Bronchial epithelial cell (primary cell): ENCODE data around the gene FBXO10. TPM values are rescaled to one million over a fixed set of nuclear protein-coding genes. Genes with fewer than 3 reads are reported as not detected.

ENCODE experiments used
- DNase-seq: peaks from one replicate; pipeline ENCODE4 v3.0.0-alpha.2; 2010; ENCODE audit warnings: low read depth
- FAIRE-seq: peaks from 2 replicates; lab custom pipeline; 2011; peaks lifted over from hg19 to GRCh38; lab: Jason Lieb, UNC
- H3K27me3 ChIP-seq: 2 replicates; pipeline ENCODE4 v1.5.1; 2011; ENCODE audit warnings: low read length; ENCODE audit not compliant: control insufficient read depth, insufficient read depth
- H3K36me3 ChIP-seq: 2 replicates; pipeline ENCODE4 v1.5.1; 2011; ENCODE audit warnings: low read length; ENCODE audit not compliant: control insufficient read depth, insufficient read depth
- H3K4me3 ChIP-seq: 2 replicates; pipeline ENCODE4 v1.5.1; 2011; ENCODE audit warnings: mild to moderate bottlenecking, low read depth, low read length, control low read depth
- total RNA-seq: library from RNA; depleted of rRNA; stranded (reverse); fragments of >200 nt; gene quantifications from 2 replicates; pipeline ENCODE4 v1.2.1, GENCODE V29; 2014
- TF ChIP-seq, protein P1 (sequence below): IDR thresholded peaks from 2 replicates; pipeline ENCODE4 v1.5.1; 2011; ENCODE audit warnings: mild to moderate bottlenecking, moderate library complexity, low read length, control low read depth, inconsistent platforms; ENCODE audit not compliant: insufficient read depth, severe bottlenecking

The FBXO10 gene
- total RNA-seq, 1 donor from 2014 or later: 3.7 TPM

DNA sequence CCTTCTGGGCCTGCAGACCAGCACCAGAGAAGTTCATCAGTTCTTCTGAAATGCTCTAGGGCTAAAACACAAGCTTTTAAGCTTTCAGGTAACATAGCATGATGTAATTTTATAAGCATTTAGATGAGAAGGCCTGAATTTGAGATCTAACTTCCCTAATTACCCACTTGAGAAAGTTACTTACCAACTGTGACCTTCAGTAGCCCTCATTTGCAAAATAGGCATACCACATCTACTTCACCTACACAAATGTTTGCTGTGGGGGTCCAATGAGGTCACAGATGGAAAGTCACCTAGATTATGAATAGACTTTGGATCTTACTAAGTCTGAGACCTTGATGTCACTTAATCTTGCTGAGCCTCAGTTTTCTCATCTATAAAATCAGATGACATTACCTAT lies 36.5 kb downstream of the FBXO10 start:
- TF ChIP-seq, protein P1, sequence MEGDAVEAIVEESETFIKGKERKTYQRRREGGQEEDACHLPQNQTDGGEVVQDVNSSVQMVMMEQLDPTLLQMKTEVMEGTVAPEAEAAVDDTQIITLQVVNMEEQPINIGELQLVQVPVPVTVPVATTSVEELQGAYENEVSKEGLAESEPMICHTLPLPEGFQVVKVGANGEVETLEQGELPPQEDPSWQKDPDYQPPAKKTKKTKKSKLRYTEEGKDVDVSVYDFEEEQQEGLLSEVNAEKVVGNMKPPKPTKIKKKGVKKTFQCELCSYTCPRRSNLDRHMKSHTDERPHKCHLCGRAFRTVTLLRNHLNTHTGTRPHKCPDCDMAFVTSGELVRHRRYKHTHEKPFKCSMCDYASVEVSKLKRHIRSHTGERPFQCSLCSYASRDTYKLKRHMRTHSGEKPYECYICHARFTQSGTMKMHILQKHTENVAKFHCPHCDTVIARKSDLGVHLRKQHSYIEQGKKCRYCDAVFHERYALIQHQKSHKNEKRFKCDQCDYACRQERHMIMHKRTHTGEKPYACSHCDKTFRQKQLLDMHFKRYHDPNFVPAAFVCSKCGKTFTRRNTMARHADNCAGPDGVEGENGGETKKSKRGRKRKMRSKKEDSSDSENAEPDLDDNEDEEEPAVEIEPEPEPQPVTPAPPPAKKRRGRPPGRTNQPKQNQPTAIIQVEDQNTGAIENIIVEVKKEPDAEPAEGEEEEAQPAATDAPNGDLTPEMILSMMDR: no peak
- no peak for DNase-seq
- Histone ChIP-seq H3K4me3 (no peak overlapping the region), H3K27me3 (no peaks in the 10 kb centered on the region), H3K36me3 (peaks cover 3% of the 10 kb centered on the region)
- no peak for FAIRE-seq

DNA sequence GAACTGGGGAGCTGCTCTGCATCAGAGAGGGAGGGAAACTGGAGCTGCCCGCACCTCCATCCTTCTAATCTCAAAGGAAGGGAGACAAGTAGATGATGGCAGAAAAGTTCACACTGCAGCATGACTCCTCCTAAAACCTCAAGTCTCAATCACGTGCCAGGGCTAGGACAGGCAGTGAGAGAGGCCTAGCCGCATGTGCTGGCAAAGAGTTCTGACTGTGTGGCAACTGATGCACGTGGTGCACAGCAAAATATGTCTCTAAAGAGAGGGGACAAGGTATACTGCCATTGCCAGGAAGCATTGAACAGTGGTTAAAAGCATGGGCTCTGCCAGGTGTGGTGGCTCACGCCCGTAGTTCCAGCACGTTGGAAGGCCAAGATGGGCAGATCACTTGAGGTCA lies 38.1 kb downstream of the FBXO10 start:
- TF ChIP-seq, protein P1: no peak
- H3K36me3 ChIP-seq: peaks cover 3% of the 10 kb centered on the region
- H3K4me3 ChIP-seq: no peak overlapping the region
- no peak for FAIRE-seq
- H3K27me3 ChIP-seq: no peaks in the 10 kb centered on the region
- no peak for DNase-seq

DNA sequence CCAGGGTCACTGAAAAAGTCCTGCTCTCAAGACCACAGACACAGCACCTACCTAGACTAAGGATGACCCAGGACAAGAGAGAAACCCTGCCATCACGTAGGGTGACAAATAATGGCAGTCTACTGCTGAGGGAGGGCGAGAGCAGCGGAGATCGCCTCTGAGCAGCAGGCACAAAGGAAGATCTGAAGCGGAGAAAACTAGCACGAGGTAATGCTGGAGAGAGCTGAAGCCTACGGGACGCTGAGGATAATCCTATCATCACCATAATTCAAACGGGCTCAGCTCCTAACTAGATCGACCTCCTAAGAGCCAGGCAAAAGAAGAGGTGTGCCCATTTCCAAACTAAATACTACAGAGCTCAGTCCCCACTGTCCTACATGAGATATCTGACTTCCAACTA lies 41.3 kb downstream of the FBXO10 start:
- Histone ChIP-seq H3K4me3 (no peak overlapping the region), H3K27me3 (no peaks in the 10 kb centered on the region), H3K36me3 (peaks cover 3% of the 10 kb centered on the region)
- FAIRE-seq (peak; percentile 43), DNase-seq (no peak)
- TF ChIP-seq, protein P1: no peak

DNA sequence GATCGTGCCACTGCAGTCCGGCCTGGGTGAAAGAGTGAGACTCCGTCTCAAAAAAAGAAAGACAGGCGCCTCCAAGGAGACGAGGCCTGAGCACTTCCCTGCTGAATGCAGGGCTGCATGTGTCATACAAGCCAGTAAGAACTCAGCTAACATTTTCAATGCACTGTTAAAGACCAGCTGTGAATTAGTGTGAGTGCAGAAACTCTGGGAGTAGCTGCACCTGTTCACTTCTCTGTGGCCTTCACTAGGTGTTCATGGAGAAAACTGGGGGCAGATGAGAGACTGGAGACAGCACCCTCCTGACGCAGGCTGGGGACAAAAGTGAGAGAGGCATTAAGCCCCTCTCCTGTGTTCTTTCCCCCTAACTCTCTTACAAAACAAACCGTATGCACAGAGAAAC lies 41.8 kb downstream of the FBXO10 start:
- no peak for DNase-seq
- FAIRE-seq: no peak
- H3K36me3 ChIP-seq: peaks cover 3% of the 10 kb centered on the region
- H3K4me3 ChIP-seq: no peak overlapping the region
- no peaks in the 10 kb centered on the region for H3K27me3 ChIP-seq
- TF ChIP-seq, protein P1: no peak

DNA sequence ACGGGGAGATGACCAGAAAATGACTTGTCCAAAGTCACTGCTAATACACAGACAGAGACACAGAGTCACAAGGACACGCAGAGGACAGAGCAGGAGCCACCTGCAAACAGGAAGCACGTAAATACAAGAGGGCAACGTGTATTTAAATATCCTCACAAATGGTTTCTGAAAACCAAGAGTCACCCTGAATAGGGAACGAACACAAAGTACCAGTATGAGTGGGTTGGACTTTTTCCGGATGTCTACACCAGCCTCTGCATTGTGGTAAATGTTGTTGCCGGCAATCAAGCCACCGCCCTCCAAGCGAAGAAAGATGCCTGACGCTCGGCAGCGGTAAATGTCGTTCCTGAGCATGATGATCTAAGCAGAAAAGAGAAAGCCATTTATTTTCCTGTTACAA lies 44.5 kb downstream of the FBXO10 start:
- H3K27me3 ChIP-seq: no peaks in the 10 kb centered on the region
- DNase-seq (no peak), FAIRE-seq (no peak)
- no peak overlapping the region for H3K4me3 ChIP-seq
- peaks cover 3% of the 10 kb centered on the region for H3K36me3 ChIP-seq
- TF ChIP-seq, protein P1: no peak

DNA sequence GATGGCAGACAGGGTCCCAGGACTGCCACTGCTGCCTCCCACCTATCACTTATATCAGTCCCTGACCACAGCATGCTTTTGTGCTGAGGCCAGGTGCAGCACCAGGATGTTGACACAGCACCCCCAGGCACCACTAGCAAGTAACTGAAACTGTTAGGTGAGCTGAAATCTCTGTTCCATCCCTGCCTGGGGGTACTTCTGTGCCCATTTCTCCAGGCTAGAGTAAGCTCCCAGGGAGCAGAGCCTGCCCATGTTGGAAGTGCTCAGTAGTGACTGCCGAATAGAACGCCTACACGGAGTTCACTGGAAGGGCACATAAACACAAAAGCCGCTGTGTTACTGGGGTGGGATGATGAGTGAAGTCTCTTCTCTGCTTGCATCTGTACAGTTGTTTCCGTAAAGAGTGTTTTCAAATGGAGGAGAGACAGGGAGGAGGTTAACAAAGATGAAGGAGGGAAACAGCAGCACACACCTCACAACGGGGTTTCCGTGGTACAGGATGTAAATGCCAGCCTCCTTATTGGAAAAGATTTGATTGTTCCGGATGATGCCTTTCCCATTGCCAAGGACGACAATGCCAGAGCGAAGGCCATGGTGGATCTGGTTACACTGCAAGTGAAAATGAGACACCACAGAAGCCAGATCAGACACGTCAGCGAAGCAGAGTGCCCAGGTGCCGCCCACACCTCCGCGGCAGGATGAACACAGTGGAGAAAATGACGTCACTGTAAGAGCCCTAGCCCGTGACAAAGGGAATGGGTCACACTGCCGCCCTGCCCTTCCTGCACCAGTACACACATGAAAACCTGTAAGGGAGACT lies 47.3 kb downstream of the FBXO10 start:
- TF ChIP-seq, protein P1: no peak
- H3K4me3 ChIP-seq: no peak overlapping the region
- DNase-seq: peak; percentile 81
- peaks cover 2% of the 10 kb centered on the region for H3K36me3 ChIP-seq
- no peaks in the 10 kb centered on the region for H3K27me3 ChIP-seq
- FAIRE-seq: peak; percentile 13
